Gastrocnemius medialis (tissue), 4 donors: ENCODE results near the gene HARS1. TPM values are rescaled to one million over a fixed set of nuclear protein-coding genes. Genes with fewer than 3 reads are reported as not detected.
A peak's percentile ranks its signal among the peaks of the same experiment; 100 is the strongest.

ENCODE experiments used
- ATAC-seq, 2 donors: fragments of 150-250 bp; one replicate each; pipeline ENCODE4 v1.9.1; 2016
- DNase-seq, 2 donors: peaks; one replicate each; pipeline ENCODE4 v3.0.0-alpha.2; 2019
- H3K27ac ChIP-seq, 4 donors: fragments of 200-600 bp; sonication (generic); 1 replicate in 1 of 4; 2 replicates in 3 of 4; pipeline ENCODE4 v1.5.1; 2016 to 2018; ENCODE audit warnings: mild to moderate bottlenecking in 2 of 4, moderate library complexity in 1 of 4
- H3K27me3 ChIP-seq, 3 donors: fragments of 200-600 bp; sonication (generic) in 2 of 3; 1 replicate in 1 of 3; 2 replicates in 2 of 3; pipeline versions ENCODE4 v1.5.1 to v1.6.0; 2016 to 2019; ENCODE audit warnings: mild to moderate bottlenecking in 1 of 3, moderate library complexity in 1 of 3
- H3K36me3 ChIP-seq, 2 donors: fragments of 200-600 bp; sonication (generic) in 1 of 2; one replicate each; pipeline ENCODE4 v1.5.1; 2017 to 2018
- H3K4me1 ChIP-seq, 2 donors: fragments of 200-600 bp; sonication (generic) in 1 of 2; one replicate each; pipeline ENCODE4 v1.5.1; 2016 to 2017; ENCODE audit warnings: mild to moderate bottlenecking in 2 of 2
- H3K4me3 ChIP-seq, 4 donors: fragments of 200-600 bp; sonication (generic) in 3 of 4; 1 replicate in 1 of 4; 2 replicates in 3 of 4; pipeline ENCODE4 v1.5.1; 2016 to 2019; ENCODE audit warnings: mild to moderate bottlenecking in 2 of 4
- H3K9me3 ChIP-seq, 3 donors: fragments of 200-600 bp; sonication (generic) in 2 of 3; 1 replicate in 1 of 3; 2 replicates in 2 of 3; pipeline ENCODE4 v1.5.1; 2016 to 2019
- POLR2A ChIP-seq, 2 donors: fragments of 450-650 bp; IDR thresholded peaks; one replicate each; pipeline ENCODE4 v1.6.1; 2017; ENCODE audit warnings: antibody characterized with exemption in 2 of 2, mild to moderate bottlenecking in 2 of 2, moderate library complexity in 2 of 2
- in situ Hi-C, 4 donors: fragments of 200-750 bp; cut with MboI; loops; one replicate each; pipeline versions ENCODE4 v1.15.0 to v1.8.0; 2017; ENCODE audit warnings: low sequenced_read_pairs in 4 of 4
- intact Hi-C: fragments of 100-400 bp; cut with DNase I; formaldehyde crosslinking; loops from one replicate; pipeline ENCODE4 v1.15.1; 2023; ENCODE audit warnings: low total_unique reads
- total RNA-seq, 4 donors: library from RNA; depleted of rRNA; stranded (reverse); fragments of >200 nt; gene quantifications; one replicate each; pipeline versions ENCODE4 v1.1.0 to v1.2.3, GENCODE V29; 2016
- TF ChIP-seq, protein P1 (sequence below), 5 experiments: fragments of 450-650 bp in 3 of 5; fragments of 200-600 bp in 2 of 5; sonication (generic) in 2 of 5; IDR thresholded peaks in 4 of 5; conservative IDR thresholded peaks in 1 of 5; 1 replicate in 4 of 5; 2 replicates in 1 of 5; pipeline ENCODE4 v1.5.1; 2016 to 2019; ENCODE audit warnings: antibody characterized with exemption in 5 of 5, mild to moderate bottlenecking in 3 of 5, moderate library complexity in 3 of 5

Gene HARS1
- total RNA-seq, 4 donors from 2014 or later: 38.2 to 72.9 (median 59.4) TPM

DNA sequence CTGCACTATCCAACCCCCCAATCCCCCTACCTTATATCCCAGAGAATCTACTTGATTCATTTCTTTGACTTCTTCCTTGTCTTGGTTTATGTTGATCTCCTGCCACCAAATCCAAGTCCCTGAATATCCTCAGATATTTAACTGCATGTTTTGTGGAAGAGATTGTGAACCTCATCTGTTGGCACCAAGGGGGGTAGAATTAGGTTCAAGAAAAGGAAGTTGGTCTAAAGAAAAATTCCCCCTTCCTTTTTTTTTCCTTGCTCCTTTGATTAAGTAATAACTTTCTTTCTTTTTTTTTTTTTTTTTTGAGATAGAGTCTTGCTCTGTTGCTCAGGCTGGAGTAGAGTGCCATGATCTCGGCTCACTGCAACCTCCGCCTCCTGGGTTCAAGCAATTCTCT, 57.7 kb downstream of the HARS1 start:
- no peaks in the 10 kb centered on the region for H3K36me3 ChIP-seq
- TF ChIP-seq POLR2A (IDR thresholded peaks at IDR 0.05): no peak
- TF ChIP-seq, protein P1, sequence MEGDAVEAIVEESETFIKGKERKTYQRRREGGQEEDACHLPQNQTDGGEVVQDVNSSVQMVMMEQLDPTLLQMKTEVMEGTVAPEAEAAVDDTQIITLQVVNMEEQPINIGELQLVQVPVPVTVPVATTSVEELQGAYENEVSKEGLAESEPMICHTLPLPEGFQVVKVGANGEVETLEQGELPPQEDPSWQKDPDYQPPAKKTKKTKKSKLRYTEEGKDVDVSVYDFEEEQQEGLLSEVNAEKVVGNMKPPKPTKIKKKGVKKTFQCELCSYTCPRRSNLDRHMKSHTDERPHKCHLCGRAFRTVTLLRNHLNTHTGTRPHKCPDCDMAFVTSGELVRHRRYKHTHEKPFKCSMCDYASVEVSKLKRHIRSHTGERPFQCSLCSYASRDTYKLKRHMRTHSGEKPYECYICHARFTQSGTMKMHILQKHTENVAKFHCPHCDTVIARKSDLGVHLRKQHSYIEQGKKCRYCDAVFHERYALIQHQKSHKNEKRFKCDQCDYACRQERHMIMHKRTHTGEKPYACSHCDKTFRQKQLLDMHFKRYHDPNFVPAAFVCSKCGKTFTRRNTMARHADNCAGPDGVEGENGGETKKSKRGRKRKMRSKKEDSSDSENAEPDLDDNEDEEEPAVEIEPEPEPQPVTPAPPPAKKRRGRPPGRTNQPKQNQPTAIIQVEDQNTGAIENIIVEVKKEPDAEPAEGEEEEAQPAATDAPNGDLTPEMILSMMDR (IDR thresholded peaks at IDR 0.05 in 4 of 5, conservative IDR thresholded peaks at IDR 0.05 in 1 of 5): no peak
- H3K9me3 ChIP-seq: no peaks in the 10 kb centered on the region
- ATAC-seq (no peak), DNase-seq (no peak)
- intact Hi-C loops: no loop called here
- H3K27ac ChIP-seq: peak overlapping the region; percentile 70 to 78 (median 75)
- no peaks in the 10 kb centered on the region for H3K27me3 ChIP-seq
- in situ Hi-C loops: loop anchor here in 3 of 4 donors (5.0 to 10.0 kb wide), 3 partner anchors 49 to 59 kb away; no protein-coding TSS in a partner anchor
- H3K4me3 ChIP-seq: peak overlapping the region in 3 of 4 donors; percentile 58 to 67 (median 61)
- H3K4me1 ChIP-seq: peaks cover 8 to 13% of the 10 kb centered on the region in 2 donors

GRCh38 chr5:140633021-140633471, 58.1 kb downstream of the HARS1 start, which contains the start of gene CD14:
CD14 (minus strand) TSS chr5:140633175; CDS start chr5:140633071, 104 bp downstream.
- TF ChIP-seq, protein P1 (IDR thresholded peaks at IDR 0.05 in 4 of 5, conservative IDR thresholded peaks at IDR 0.05 in 1 of 5): no peak
- no peak for TF ChIP-seq POLR2A (IDR thresholded peaks at IDR 0.05)
- intact Hi-C loops: no loop called here
- in situ Hi-C loops: loop anchor here in 3 of 4 donors (5.0 to 10.0 kb wide), 3 partner anchors 48 to 58 kb away; no protein-coding TSS in a partner anchor
- no peaks in the 10 kb centered on the region for H3K9me3 ChIP-seq
- no peaks in the 10 kb centered on the region for H3K36me3 ChIP-seq
- H3K4me3 ChIP-seq: peak within 1 kb of the TSS; percentile 55 to 67 (median 60)
- peak; percentile 47 to 56 for ATAC-seq
- DNase-seq: peak; percentile 36 to 61
- peaks cover 8 to 13% of the 10 kb centered on the region in 2 donors for H3K4me1 ChIP-seq
- H3K27ac ChIP-seq: peak within 1 kb of the TSS; percentile 70 to 78 (median 75)
- no peaks in the 10 kb centered on the region for H3K27me3 ChIP-seq

DNA sequence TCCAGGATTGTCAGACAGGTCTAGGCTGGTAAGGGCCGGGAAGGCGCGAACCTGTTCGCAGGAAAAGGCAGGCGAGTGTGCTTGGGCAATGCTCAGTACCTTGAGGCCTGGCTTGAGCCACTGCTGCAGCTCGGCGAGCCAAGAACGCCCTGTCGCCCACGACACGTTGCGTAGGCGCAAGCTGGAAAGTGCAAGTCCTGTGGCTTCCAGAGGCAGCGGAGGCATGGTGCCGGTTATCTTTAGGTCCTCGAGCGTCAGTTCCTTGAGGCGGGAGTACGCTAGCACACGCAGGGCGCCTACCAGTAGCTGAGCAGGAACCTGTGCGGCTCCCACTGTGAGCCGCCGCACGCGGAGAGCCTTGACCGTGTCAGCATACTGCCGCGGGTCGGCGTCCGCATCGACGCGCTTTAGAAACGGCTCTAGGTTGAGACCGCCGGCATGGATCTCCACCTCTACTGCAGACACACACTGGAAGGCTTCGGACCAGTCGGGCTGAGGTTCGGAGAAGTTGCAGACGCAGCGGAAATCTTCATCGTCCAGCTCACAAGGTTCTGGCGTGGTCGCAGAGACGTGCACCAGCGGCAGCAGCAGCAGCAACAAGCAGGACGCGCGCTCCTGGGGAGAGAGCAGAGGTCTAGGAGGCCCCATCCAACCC, 58.7 kb downstream of the HARS1 start:
- TF ChIP-seq, protein P1 (IDR thresholded peaks at IDR 0.05 in 4 of 5, conservative IDR thresholded peaks at IDR 0.05 in 1 of 5): no peak
- peak; percentile 15 to 47 for TF ChIP-seq POLR2A (IDR thresholded peaks at IDR 0.05)
- peak; percentile 75 to 76 for ATAC-seq
- no peaks in the 10 kb centered on the region for H3K9me3 ChIP-seq
- no peaks in the 10 kb centered on the region for H3K27me3 ChIP-seq
- no peaks in the 10 kb centered on the region for H3K36me3 ChIP-seq
- intact Hi-C loops: no loop called here
- in situ Hi-C loops: loop anchor here in 3 of 4 donors (5.0 to 10.0 kb wide), 3 partner anchors 48 to 58 kb away; no protein-coding TSS in a partner anchor
- peak; percentile 24 to 66 for DNase-seq
- peak overlapping the region; percentile 70 to 78 (median 75) for H3K27ac ChIP-seq
- peaks cover 8 to 13% of the 10 kb centered on the region in 2 donors for H3K4me1 ChIP-seq
- peak overlapping the region; percentile 55 to 67 (median 60) for H3K4me3 ChIP-seq

- intact Hi-C loops: no loop called here
- peaks cover 8 to 13% of the 10 kb centered on the region in 2 donors for H3K4me1 ChIP-seq
- no peaks in the 10 kb centered on the region for H3K9me3 ChIP-seq
- peak; percentile 55 to 63 for ATAC-seq
- no peak for DNase-seq
- in situ Hi-C loops: loop anchor here in 3 of 4 donors (5.0 to 10.0 kb wide), 3 partner anchors 47 to 57 kb away; no protein-coding TSS in a partner anchor
- H3K36me3 ChIP-seq: no peaks in the 10 kb centered on the region
- no peaks in the 10 kb centered on the region for H3K27me3 ChIP-seq
- peak overlapping the region; percentile 55 to 67 (median 60) for H3K4me3 ChIP-seq
- peak overlapping the region; percentile 70 to 78 (median 75) for H3K27ac ChIP-seq
- TF ChIP-seq, protein P1 (IDR thresholded peaks at IDR 0.05 in 4 of 5, conservative IDR thresholded peaks at IDR 0.05 in 1 of 5): no peak
Measured at GRCh38 chr5:140631831-140632365, 59.3 kb downstream of the HARS1 start.
